Gastrocnemius medialis (tissue), 4 donors: ENCODE results near the gene LRRC61.

Experiments used
- POLR2A ChIP-seq, 2 donors: fragments of 450-650 bp; IDR thresholded peaks; one replicate each; pipeline ENCODE4 v1.6.1; 2017; ENCODE audit warnings: antibody characterized with exemption in 2 of 2, mild to moderate bottlenecking in 2 of 2, moderate library complexity in 2 of 2
- TF ChIP-seq, protein P1 (sequence below), 5 experiments: fragments of 450-650 bp in 3 of 5; fragments of 200-600 bp in 2 of 5; sonication (generic) in 2 of 5; IDR thresholded peaks in 4 of 5; conservative IDR thresholded peaks in 1 of 5; 1 replicate in 4 of 5; 2 replicates in 1 of 5; pipeline ENCODE4 v1.5.1; 2016 to 2019; ENCODE audit warnings: antibody characterized with exemption in 5 of 5, mild to moderate bottlenecking in 3 of 5, moderate library complexity in 3 of 5

DNA sequence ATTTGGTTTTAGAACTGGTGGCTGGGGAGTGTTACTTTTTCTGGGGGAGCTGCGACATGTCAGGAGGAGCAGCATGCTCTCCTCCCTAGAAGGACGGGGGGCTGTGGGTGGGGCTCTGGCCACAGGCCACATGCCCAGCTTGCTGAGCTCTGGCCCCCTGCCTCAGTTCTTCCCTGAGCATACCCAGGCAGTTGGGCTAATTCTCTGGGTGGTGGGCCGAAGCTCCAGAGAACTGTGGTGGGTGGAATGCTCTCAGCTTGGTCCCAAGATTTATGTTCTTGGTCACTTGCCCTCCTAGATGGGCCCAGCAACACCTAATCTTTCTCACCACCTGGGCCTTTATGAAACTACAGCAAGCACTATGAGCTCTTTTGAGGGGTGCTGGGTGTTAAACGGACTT lies 50.9 kb downstream of the LRRC61 start:
- TF ChIP-seq, protein P1, sequence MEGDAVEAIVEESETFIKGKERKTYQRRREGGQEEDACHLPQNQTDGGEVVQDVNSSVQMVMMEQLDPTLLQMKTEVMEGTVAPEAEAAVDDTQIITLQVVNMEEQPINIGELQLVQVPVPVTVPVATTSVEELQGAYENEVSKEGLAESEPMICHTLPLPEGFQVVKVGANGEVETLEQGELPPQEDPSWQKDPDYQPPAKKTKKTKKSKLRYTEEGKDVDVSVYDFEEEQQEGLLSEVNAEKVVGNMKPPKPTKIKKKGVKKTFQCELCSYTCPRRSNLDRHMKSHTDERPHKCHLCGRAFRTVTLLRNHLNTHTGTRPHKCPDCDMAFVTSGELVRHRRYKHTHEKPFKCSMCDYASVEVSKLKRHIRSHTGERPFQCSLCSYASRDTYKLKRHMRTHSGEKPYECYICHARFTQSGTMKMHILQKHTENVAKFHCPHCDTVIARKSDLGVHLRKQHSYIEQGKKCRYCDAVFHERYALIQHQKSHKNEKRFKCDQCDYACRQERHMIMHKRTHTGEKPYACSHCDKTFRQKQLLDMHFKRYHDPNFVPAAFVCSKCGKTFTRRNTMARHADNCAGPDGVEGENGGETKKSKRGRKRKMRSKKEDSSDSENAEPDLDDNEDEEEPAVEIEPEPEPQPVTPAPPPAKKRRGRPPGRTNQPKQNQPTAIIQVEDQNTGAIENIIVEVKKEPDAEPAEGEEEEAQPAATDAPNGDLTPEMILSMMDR (IDR thresholded peaks at IDR 0.05 in 4 of 5, conservative IDR thresholded peaks at IDR 0.05 in 1 of 5), result no peak
- TF ChIP-seq POLR2A (IDR thresholded peaks at IDR 0.05), result no peak
